Measurements from ENCODE around the gene FLAD1.

GRCh38 chr1:154935749-154936554, 47.2 kb upstream of the FLAD1 start:
- TF ChIP-seq POLR2A (IDR thresholded peaks at IDR 0.05) = no peak
- TF ChIP-seq CTCF (IDR thresholded peaks at IDR 0.05) = no peak
- TF ChIP-seq EP300 (IDR thresholded peaks at IDR 0.05) = no peak
- TF ChIP-seq POLR2AphosphoS5 (IDR thresholded peaks at IDR 0.05) = no peak

Measured in gastroesophageal sphincter (tissue), 3 donors.